ENCODE data around the gene MRPL1. TPM values are rescaled to one million over a fixed set of nuclear protein-coding genes. Genes with fewer than 3 reads are reported as not detected.

The MRPL1 gene
- total RNA-seq, 1 donor from 2014 or later = 50.8 TPM

DNA sequence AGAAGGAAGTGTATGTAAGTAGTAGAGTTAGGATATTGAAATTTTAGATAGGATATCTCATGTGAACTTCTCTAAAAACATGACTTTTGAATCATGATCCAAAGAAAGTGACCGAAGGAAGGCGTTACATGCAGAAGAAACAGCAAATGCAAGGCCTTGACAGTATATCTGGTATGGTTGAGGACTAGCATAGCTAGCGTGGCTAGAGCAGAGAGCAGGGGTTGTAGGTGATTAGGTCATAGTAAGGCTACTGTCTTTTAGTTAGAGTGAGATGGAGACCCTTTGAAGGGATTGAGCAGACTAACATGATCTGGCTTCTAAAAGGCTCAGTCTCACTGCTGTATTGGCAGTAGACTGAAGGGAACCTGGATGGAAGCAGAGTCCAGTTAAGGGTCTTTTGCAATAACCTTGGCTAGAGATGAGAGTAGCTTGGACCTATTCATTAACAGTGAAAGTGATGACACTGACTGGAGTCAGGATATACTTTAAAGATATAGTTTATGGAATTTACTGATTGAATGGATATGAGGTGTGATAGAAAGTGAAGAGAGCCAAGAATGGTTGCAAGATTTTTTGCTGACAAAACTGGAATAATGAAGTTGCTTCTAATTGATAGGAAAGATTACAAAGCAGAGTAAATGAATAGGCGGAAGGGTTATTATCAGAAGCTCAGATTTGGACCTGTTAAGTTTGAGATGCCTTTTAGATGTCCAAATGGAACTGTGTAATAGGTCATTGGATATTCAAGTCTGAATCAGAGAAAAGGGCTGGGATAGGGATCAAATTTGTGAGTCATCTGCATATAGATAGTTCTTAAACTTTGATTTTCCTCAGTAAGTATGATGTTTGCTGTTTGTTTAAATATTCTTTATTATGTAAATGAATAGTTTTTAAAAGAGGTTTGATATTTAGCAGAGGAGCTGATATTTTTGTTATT lies 59.8 kb downstream of the MRPL1 start:
- Histone ChIP-seq H3K9me3 (replicated peaks) (peaks cover 13% of the 10 kb centered on the region), H3K27ac (replicated peaks) (peak overlapping the region; percentile 81), H3K4me3 (no peak overlapping the region), H3K4me1 (peaks cover 22% of the 10 kb centered on the region), H3K36me3 (peaks cover 9% of the 10 kb centered on the region), H3K27me3 (ENCODE audit: low read depth) (no peaks in the 10 kb centered on the region)
- TF ChIP-seq, protein P1, sequence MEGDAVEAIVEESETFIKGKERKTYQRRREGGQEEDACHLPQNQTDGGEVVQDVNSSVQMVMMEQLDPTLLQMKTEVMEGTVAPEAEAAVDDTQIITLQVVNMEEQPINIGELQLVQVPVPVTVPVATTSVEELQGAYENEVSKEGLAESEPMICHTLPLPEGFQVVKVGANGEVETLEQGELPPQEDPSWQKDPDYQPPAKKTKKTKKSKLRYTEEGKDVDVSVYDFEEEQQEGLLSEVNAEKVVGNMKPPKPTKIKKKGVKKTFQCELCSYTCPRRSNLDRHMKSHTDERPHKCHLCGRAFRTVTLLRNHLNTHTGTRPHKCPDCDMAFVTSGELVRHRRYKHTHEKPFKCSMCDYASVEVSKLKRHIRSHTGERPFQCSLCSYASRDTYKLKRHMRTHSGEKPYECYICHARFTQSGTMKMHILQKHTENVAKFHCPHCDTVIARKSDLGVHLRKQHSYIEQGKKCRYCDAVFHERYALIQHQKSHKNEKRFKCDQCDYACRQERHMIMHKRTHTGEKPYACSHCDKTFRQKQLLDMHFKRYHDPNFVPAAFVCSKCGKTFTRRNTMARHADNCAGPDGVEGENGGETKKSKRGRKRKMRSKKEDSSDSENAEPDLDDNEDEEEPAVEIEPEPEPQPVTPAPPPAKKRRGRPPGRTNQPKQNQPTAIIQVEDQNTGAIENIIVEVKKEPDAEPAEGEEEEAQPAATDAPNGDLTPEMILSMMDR (IDR thresholded peaks at IDR 0.05; ENCODE audit: borderline replicate concordance) = no peak
- intact Hi-C loops (cut with micrococcal nuclease) = no loop called here
- DNase-seq = no peak

DNA sequence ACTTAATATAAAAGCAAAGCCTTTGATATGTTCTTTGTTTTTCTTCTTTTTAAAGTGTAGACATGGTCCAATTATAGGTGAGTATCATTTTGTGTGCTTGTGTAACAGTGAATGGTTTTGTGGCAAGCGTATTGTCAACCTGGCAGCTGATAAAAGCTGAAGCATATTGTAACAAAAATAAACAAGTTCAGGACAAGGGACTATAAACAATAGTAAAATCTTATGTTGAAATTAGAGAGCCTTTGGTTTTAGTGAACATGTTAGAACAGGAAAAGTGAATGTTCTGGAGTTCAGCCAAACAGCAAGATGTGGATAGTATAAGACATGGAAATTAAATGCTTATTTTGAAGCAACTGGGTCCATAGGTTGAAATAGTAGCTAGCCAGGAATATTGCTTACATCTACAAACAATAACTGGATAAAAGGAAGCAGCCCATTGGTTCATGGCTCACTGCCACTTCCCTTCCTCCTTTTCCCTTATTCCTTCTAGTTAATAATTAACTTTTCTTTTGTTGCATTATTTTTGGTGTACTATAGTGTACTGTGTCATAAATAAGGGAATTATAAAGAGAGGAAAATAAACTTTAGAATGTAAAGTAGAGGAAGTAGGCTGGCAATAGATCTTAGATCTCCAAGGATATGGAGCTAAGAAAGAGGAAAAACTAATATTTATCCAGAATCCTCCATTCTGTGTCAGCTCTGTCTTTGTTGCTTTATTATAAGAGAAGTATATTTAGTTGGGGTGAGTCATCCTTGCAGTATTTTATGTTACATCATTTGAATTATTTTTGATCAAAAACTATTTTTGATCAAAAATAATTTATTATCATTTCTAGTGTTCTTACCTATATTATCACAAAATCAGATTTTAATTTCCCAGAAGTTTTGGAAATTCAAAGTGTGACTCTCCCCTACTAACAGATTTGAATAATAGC lies 65.6 kb downstream of the MRPL1 start:
- no peaks in the 10 kb centered on the region for H3K27me3 ChIP-seq (ENCODE audit: low read depth)
- intact Hi-C loops (cut with micrococcal nuclease) = no loop called here
- peak overlapping the region; percentile 5 for H3K27ac ChIP-seq (replicated peaks)
- peaks cover 13% of the 10 kb centered on the region for H3K9me3 ChIP-seq (replicated peaks)
- H3K4me1 ChIP-seq = peaks cover 22% of the 10 kb centered on the region
- H3K4me3 ChIP-seq = no peak overlapping the region
- TF ChIP-seq, protein P1 (IDR thresholded peaks at IDR 0.05; ENCODE audit: borderline replicate concordance) = no peak
- H3K36me3 ChIP-seq = peaks cover 15% of the 10 kb centered on the region
- no peak for DNase-seq

DNA sequence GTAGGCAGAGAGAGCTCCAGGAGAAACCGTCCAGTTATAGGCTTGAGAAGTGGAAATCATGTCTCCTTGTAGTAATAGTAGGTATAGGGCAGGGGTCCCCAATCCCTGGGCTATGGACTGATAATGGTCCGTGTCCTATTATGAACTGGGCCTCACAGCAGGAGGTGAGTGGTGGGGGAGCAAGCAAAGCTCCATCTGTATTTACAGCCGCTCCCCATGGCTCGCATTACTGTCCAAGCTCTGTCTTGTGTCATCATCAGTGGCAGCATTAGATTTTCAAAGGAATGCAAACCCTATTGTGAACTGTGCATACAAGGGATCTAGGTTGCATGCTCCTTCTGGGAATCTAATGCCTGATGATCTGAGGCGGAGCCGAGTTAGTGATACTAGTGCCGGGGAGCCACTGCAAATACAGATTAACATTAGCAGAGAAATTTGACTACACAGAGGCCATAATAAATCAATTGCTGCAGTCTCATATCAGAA lies 67.6 kb downstream of the MRPL1 start:
- Histone ChIP-seq H3K9me3 (replicated peaks) (peaks cover 8% of the 10 kb centered on the region), H3K36me3 (peaks cover 11% of the 10 kb centered on the region), H3K27me3 (ENCODE audit: low read depth) (no peaks in the 10 kb centered on the region), H3K4me1 (peaks cover 22% of the 10 kb centered on the region), H3K27ac (replicated peaks) (no peak overlapping the region), H3K4me3 (no peak overlapping the region)
- intact Hi-C loops (cut with micrococcal nuclease) = no loop called here
- no peak for DNase-seq
- TF ChIP-seq, protein P1 (IDR thresholded peaks at IDR 0.05; ENCODE audit: borderline replicate concordance) = no peak

DNA sequence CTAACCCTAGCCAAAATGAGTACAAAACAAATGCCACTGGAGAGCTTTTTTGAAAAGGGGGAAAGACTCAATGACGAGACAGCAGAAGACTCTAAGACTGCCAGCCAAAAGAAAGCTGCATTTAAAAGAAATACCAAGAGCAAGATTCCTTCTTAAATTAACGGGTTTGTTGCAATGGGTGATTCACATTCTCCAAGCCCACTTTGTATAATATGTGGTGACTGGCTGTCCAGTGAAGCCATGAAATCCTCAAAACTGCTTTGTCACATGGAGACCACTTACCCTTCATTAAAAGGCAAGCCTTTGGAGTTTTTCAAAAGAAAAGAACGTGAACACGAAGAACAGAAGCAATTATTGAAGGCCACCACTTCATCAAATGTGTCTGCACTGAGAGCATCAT lies 68.2 kb downstream of the MRPL1 start:
- no peaks in the 10 kb centered on the region for H3K27me3 ChIP-seq (ENCODE audit: low read depth)
- DNase-seq = no peak
- peaks cover 22% of the 10 kb centered on the region for H3K4me1 ChIP-seq
- intact Hi-C loops (cut with micrococcal nuclease) = no loop called here
- TF ChIP-seq, protein P1 (IDR thresholded peaks at IDR 0.05; ENCODE audit: borderline replicate concordance) = no peak
- H3K36me3 ChIP-seq = peaks cover 15% of the 10 kb centered on the region
- H3K27ac ChIP-seq (replicated peaks) = no peak overlapping the region
- no peak overlapping the region for H3K4me3 ChIP-seq
- peaks cover under 1% of the 10 kb centered on the region for H3K9me3 ChIP-seq (replicated peaks)

DNA sequence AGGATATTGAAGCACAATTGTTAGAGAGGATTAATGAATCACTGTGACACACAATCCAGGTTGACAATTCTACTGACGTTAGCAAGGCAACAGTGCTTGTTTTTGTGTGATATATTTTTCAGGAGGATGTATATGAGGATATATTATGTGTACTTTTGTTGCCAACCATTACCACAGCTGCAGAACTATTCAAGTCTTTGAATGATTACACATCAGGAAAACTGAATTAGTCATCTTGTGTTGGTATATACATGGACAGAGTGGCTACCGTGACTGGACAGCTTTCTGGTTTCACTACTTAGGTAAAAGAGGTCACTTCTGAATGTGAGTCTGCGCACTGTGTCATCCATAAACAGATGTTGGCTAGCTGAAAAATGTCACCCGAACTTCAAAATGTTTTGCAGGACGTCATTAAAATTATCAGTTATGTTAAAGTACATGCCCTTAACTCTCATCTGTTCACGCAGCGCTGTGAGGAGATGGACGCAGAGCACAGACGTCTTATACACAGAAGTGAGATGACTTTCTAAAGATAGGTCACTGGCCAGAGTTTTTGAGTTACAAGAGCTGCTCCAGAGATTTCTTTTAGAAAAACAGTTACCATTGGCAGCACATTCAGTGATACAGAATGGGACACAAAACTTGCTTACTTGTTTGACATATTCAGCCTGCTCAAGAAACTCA lies 69.0 kb downstream of the MRPL1 start:
- Histone ChIP-seq H3K27me3 (ENCODE audit: low read depth) (no peaks in the 10 kb centered on the region), H3K27ac (replicated peaks) (no peak overlapping the region), H3K9me3 (replicated peaks) (no peaks in the 10 kb centered on the region), H3K4me3 (no peak overlapping the region), H3K36me3 (peaks cover 20% of the 10 kb centered on the region), H3K4me1 (peaks cover 22% of the 10 kb centered on the region)
- intact Hi-C loops (cut with micrococcal nuclease) = no loop called here
- DNase-seq = no peak
- TF ChIP-seq, protein P1 (IDR thresholded peaks at IDR 0.05; ENCODE audit: borderline replicate concordance) = no peak
